MM.1S (cell line): ENCODE measurements around the gene MID2.

ENCODE experiments used
- DNase-seq: peaks from one replicate; pipeline ENCODE4 v3.0.0-alpha.2; 2015
- H2AFZ ChIP-seq: fragments of 300-600 bp; sonication (generic); 2 replicates; pipeline ENCODE4 v1.6.0; 2016; ENCODE audit warnings: antibody characterized with exemption, low read length
- H3F3A ChIP-seq: fragments of 300-600 bp; sonication (generic); 2 replicates; pipeline ENCODE4 v1.6.1; 2016; ENCODE audit warnings: mild to moderate bottlenecking, antibody characterized with exemption, low read length, moderate library complexity, mixed read lengths; ENCODE audit not compliant: insufficient read depth
- H3K27ac ChIP-seq: fragments of 300-600 bp; sonication (generic); 2 replicates; pipeline ENCODE4 v1.5.1; 2016; ENCODE audit warnings: mild to moderate bottlenecking, low read length
- H3K27me3 ChIP-seq: fragments of 300-600 bp; sonication (generic); replicated peaks from 2 replicates; pipeline ENCODE4 v1.6.0; 2016; ENCODE audit warnings: low read length; ENCODE audit not compliant: insufficient read depth
- H3K36me3 ChIP-seq: fragments of 300-600 bp; sonication (generic); replicated peaks from 2 replicates; pipeline ENCODE4 v1.6.1; 2016; ENCODE audit warnings: mild to moderate bottlenecking, low read length, mixed read lengths; ENCODE audit not compliant: insufficient read depth
- H3K4me1 ChIP-seq: fragments of 300-600 bp; sonication (generic); 2 replicates; pipeline ENCODE4 v1.6.1; 2016; ENCODE audit warnings: low read length, mixed read lengths
- H3K4me2 ChIP-seq: fragments of 300-600 bp; sonication (generic); 2 replicates; pipeline ENCODE4 v1.6.0; 2016; ENCODE audit warnings: low read depth, low read length
- H3K4me3 ChIP-seq: fragments of 300-600 bp; sonication (generic); 2 replicates; pipeline ENCODE4 v1.5.1; 2016; ENCODE audit warnings: low read length, mixed read lengths
- H3K79me2 ChIP-seq: fragments of 300-600 bp; sonication (generic); 2 replicates; pipeline ENCODE4 v1.6.1; 2016; ENCODE audit warnings: mixed run types, low read length, mixed read lengths
- H3K9ac ChIP-seq: fragments of 300-600 bp; sonication (generic); 2 replicates; pipeline ENCODE4 v1.6.1; 2016; ENCODE audit warnings: low read length, mixed read lengths
- H3K9me2 ChIP-seq: fragments of 300-600 bp; sonication (generic); replicated peaks from 2 replicates; pipeline ENCODE4 v1.6.1; 2016; ENCODE audit warnings: mild to moderate bottlenecking, low read length, mixed read lengths; ENCODE audit not compliant: insufficient read depth
- H3K9me3 ChIP-seq: fragments of 300-600 bp; sonication (generic); replicated peaks from 2 replicates; pipeline ENCODE4 v1.6.1; 2016; ENCODE audit warnings: mild to moderate bottlenecking, low read length, mixed read lengths; ENCODE audit not compliant: insufficient read depth
- H4K20me1 ChIP-seq: fragments of 300-600 bp; sonication (generic); 2 replicates; pipeline ENCODE4 v1.6.1; 2016; ENCODE audit warnings: mild to moderate bottlenecking, low read length, moderate library complexity, mixed read lengths; ENCODE audit not compliant: insufficient read depth
- EZH2 ChIP-seq: fragments of 300-600 bp; sonication (generic); optimal IDR thresholded peaks from 2 replicates; pipeline ENCODE3; 2017; ENCODE audit warnings: low read depth, mild to moderate bottlenecking, antibody characterized with exemption, low read length, mixed read lengths
- EZH2phosphoT487 ChIP-seq: fragments of 300-600 bp; sonication (generic); IDR thresholded peaks from 2 replicates; pipeline ENCODE4 v1.6.1; 2018; ENCODE audit warnings: antibody characterized with exemption, low read length
- TF ChIP-seq, protein P1 (sequence below): fragments of 300-600 bp; sonication (generic); IDR thresholded peaks from 2 replicates; pipeline ENCODE4 v1.5.1; 2016; ENCODE audit warnings: antibody characterized with exemption, low read length, mixed read lengths

Gene MID2

DNA sequence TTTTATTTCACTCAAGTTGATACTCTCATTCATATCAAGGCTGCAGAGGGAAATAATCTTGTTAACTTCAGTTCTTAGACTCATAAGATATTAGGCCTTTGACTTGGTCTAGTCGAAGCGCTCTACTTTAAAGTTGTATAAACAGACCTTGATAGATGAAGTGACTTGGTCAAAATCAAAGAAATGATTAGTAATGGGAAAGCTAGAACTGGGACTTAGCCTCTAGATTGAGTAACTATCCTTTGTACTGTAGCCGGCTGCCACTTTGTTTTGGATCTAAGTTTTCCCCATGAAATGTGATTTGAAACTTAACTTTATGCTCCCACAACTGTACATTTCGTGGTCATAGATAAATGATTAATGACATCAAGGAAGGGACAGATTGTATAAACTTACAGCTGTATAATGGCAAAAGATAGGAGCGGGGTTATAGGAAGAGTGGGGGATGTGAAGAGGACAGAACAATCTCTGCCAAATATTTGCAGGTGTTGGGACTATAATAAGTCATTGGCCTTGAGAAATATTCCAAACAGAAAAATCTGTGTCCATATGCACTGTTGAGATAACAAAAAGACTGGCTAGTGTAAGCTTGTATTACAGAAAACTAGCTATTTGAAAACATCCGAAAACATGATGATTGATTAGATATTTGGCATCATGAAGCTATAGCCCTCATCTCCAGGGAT is 17.2 kb downstream of the MID2 start:
- no peaks in the 10 kb centered on the region for H3F3A ChIP-seq
- H3K27ac ChIP-seq = no peak overlapping the region
- H3K4me1 ChIP-seq = no peaks in the 10 kb centered on the region
- no peak overlapping the region for H3K9ac ChIP-seq
- DNase-seq = no peak
- no peaks in the 10 kb centered on the region for H3K9me3 ChIP-seq
- H3K4me3 ChIP-seq = no peak overlapping the region
- H3K79me2 ChIP-seq = no peaks in the 10 kb centered on the region
- H3K4me2 ChIP-seq = no peak overlapping the region
- H3K9me2 ChIP-seq = no peaks in the 10 kb centered on the region
- H3K36me3 ChIP-seq = no peaks in the 10 kb centered on the region
- no peaks in the 10 kb centered on the region for H4K20me1 ChIP-seq
- H3K27me3 ChIP-seq = no peaks in the 10 kb centered on the region
- H2AFZ ChIP-seq = no peak overlapping the region
- TF ChIP-seq EZH2phosphoT487 = no peak

DNA sequence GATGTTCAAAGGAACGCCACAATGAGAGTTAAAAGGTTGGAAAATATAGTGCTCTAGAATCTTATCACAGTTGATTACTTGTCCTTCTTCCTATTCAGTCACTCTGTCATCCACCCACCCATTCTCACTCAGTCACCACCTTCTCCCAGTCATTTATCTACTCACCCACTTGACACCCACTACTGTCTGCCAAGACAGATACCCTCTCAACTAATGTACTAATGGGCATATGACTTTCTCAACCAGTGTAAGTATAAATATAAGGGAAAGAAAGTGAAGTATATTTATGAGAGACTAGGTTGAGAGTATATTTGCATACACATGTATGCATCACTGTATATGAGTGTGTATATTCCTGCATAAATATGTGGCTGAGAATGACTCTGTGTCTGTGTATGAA is 20.0 kb downstream of the MID2 start:
- Histone ChIP-seq H3K27me3 (no peaks in the 10 kb centered on the region), H2AFZ (no peak overlapping the region), H3K9me3 (no peaks in the 10 kb centered on the region), H3K27ac (no peak overlapping the region), H3K9me2 (no peaks in the 10 kb centered on the region), H3K4me1 (no peaks in the 10 kb centered on the region), H4K20me1 (no peaks in the 10 kb centered on the region), H3K36me3 (no peaks in the 10 kb centered on the region), H3F3A (no peaks in the 10 kb centered on the region), H3K79me2 (no peaks in the 10 kb centered on the region), H3K4me3 (no peak overlapping the region), H3K9ac (no peak overlapping the region), H3K4me2 (no peak overlapping the region)
- TF ChIP-seq EZH2 (no peak), EZH2phosphoT487 (no peak)
- TF ChIP-seq, protein P1, sequence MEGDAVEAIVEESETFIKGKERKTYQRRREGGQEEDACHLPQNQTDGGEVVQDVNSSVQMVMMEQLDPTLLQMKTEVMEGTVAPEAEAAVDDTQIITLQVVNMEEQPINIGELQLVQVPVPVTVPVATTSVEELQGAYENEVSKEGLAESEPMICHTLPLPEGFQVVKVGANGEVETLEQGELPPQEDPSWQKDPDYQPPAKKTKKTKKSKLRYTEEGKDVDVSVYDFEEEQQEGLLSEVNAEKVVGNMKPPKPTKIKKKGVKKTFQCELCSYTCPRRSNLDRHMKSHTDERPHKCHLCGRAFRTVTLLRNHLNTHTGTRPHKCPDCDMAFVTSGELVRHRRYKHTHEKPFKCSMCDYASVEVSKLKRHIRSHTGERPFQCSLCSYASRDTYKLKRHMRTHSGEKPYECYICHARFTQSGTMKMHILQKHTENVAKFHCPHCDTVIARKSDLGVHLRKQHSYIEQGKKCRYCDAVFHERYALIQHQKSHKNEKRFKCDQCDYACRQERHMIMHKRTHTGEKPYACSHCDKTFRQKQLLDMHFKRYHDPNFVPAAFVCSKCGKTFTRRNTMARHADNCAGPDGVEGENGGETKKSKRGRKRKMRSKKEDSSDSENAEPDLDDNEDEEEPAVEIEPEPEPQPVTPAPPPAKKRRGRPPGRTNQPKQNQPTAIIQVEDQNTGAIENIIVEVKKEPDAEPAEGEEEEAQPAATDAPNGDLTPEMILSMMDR = no peak
- no peak for DNase-seq

DNA sequence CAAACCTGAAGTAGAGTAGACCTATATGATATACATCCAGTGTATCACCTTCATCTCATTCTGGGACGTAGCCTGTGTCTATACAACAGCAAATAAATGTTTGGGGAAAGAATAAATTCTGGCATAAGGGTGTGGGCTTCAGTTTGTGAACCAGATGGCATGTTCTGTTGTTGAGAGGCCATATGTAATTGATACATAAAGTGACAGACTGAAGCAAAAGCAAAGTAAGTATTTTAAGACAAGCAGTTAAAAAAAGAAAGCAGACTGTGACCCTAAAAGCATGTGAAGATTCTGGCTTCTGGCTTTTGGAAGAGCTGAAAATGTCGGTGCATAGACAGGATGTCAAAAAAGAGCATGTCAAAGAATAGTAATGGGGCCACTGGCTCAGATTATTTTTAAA is 22.9 kb downstream of the MID2 start:
- Histone ChIP-seq H3K9ac (no peak overlapping the region), H4K20me1 (no peaks in the 10 kb centered on the region), H3F3A (no peaks in the 10 kb centered on the region), H3K27me3 (no peaks in the 10 kb centered on the region), H3K36me3 (no peaks in the 10 kb centered on the region), H3K27ac (no peak overlapping the region), H3K9me2 (no peaks in the 10 kb centered on the region), H3K4me3 (no peak overlapping the region), H3K9me3 (no peaks in the 10 kb centered on the region), H3K79me2 (no peaks in the 10 kb centered on the region), H2AFZ (no peak overlapping the region), H3K4me2 (no peak overlapping the region), H3K4me1 (no peaks in the 10 kb centered on the region)
- TF ChIP-seq EZH2 = no peak
- TF ChIP-seq EZH2phosphoT487 = no peak
- no peak for DNase-seq

DNA sequence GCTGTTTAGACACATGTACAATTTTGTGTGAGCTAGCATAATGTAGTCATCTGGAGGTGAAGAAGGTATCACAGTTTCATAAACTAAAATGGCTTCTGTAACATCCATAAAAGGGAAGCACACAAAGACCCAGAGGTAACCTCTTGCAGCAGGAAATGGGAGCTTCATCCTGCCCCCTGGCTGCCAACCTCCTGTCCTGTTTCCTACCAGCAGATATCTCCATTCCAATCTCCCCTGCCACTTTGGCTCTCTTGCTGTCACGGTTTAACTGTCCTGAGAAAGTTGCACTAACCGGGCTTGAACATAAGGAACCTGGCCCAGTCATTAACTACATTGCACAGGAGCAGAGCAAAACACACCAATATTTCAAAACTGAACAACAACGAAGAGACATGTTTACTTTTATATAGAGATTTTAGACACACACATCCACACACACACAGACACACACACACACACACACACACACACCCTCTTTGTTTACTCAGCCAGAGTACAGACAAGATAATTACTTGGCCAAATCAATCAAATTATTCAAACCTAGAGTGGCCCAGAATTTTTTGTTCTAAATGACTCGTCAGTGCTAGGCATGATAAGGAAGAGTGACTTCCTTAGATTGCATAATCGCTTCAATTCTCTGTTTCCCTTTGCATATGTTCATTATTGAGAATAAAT is 24.2 kb downstream of the MID2 start:
- TF ChIP-seq EZH2phosphoT487 (no peak), EZH2 (no peak)
- TF ChIP-seq, protein P1 = no peak
- DNase-seq = no peak

More for the DNA sequence above, 24.2 kb downstream of the MID2 start:
- Histone ChIP-seq H3K4me1 (no peaks in the 10 kb centered on the region), H3K9ac (no peak overlapping the region), H2AFZ (no peak overlapping the region), H3K79me2 (no peaks in the 10 kb centered on the region), H3F3A (no peaks in the 10 kb centered on the region), H3K9me2 (no peaks in the 10 kb centered on the region), H3K4me3 (no peak overlapping the region), H3K36me3 (no peaks in the 10 kb centered on the region), H4K20me1 (no peaks in the 10 kb centered on the region), H3K27ac (no peak overlapping the region), H3K9me3 (no peaks in the 10 kb centered on the region), H3K4me2 (no peak overlapping the region), H3K27me3 (no peaks in the 10 kb centered on the region)
